Lung (tissue), 12 donors: Measurements from ENCODE around the gene AAMP. TPM values are rescaled to one million over a fixed set of nuclear protein-coding genes. Genes with fewer than 3 reads are reported as not detected.

Experiments used
- ATAC-seq: fragments of 200-7000 bp; cut with Tn5 transposase; one replicate; pipeline ENCODE4 v1.9.1; 2020; ENCODE audit warnings: moderate number of reproducible peaks; ENCODE audit not compliant: insufficient read depth, low FRiP score
- DNase-seq, 3 donors: peaks; one replicate each; pipeline ENCODE4 v3.0.0-alpha.2; 2013 to 2017
- H3K27ac ChIP-seq, 2 donors: one replicate each; pipeline ENCODE4 v1.5.1; 2013; ENCODE audit warnings: mild to moderate bottlenecking in 2 of 2, moderate library complexity in 2 of 2, control low read depth in 1 of 2, inconsistent platforms in 1 of 2, low read depth in 1 of 2, low read length in 1 of 2
- H3K27me3 ChIP-seq, 3 donors: one replicate each; pipeline ENCODE4 v1.5.1; 2013; ENCODE audit warnings: low read length in 2 of 3; ENCODE audit not compliant: control insufficient read depth in 3 of 3, insufficient read depth in 3 of 3
- H3K36me3 ChIP-seq, 4 donors: one replicate each; pipeline ENCODE4 v1.5.1; 2013; ENCODE audit warnings: low read length in 4 of 4, mild to moderate bottlenecking in 1 of 4, moderate library complexity in 1 of 4; ENCODE audit not compliant: control insufficient read depth in 4 of 4, insufficient read depth in 4 of 4
- H3K4me1 ChIP-seq, 5 donors: one replicate each; pipeline ENCODE4 v1.5.1; 2013; ENCODE audit warnings: low read length in 5 of 5, mild to moderate bottlenecking in 2 of 5, moderate library complexity in 1 of 5; ENCODE audit not compliant: control insufficient read depth in 5 of 5, insufficient read depth in 5 of 5
- H3K4me3 ChIP-seq: one replicate; pipeline ENCODE4 v1.5.1; 2013; ENCODE audit warnings: mild to moderate bottlenecking, control low read depth, moderate library complexity
- H3K9ac ChIP-seq, 2 donors: one replicate each; pipeline ENCODE4 v1.5.1; 2013; ENCODE audit warnings: low read length in 2 of 2, control low read depth in 1 of 2; ENCODE audit not compliant: insufficient read depth in 1 of 2
- H3K9me3 ChIP-seq, 4 donors: one replicate each; pipeline ENCODE4 v1.5.1; 2013; ENCODE audit warnings: low read length in 3 of 4, mild to moderate bottlenecking in 1 of 4, moderate library complexity in 1 of 4; ENCODE audit not compliant: control insufficient read depth in 4 of 4, insufficient read depth in 3 of 4
- WGBS, 2 donors: extraction: QIAGEN DNeasy Blood & Tissue Kit; methylation state at CpG; one replicate each; pipeline ENCODE4 v1.1.7; 2013; 5-methylcytosine and 5-hydroxymethylcytosine counted together
- polyA plus RNA-seq, 2 donors: library from polyadenylated mRNA; stranded (reverse); fragments of 200-250 nt; gene quantifications; one replicate each; pipeline ENCODE4 v1.2.1, GENCODE V29; 2013
- total RNA-seq, 2 donors: library from RNA; depleted of rRNA in 1 of 2; stranded (reverse); fragments of >200 nt in 1 of 2; gene quantifications; one replicate each; pipeline ENCODE4 v1.2.1, GENCODE V29; 2014 to 2021
- TF ChIP-seq, protein P1 (sequence below): IDR thresholded peaks from 2 replicates; pipeline ENCODE4 v1.5.1; 2012; ENCODE audit warnings: mild to moderate bottlenecking; ENCODE audit errors: control extremely low read depth, extremely low read depth
- donor health status: control.
- donor health status: control.
- donor health status: Bipolar disorder and iron deficiency.
- donor health status: healthy.
- donor health status: DM: yes; HTN: yes; CAD: no.

The AAMP gene
- total and polyA plus RNA-seq, 4 donors: 62.0 to 193 (median 78.5) TPM

DNA sequence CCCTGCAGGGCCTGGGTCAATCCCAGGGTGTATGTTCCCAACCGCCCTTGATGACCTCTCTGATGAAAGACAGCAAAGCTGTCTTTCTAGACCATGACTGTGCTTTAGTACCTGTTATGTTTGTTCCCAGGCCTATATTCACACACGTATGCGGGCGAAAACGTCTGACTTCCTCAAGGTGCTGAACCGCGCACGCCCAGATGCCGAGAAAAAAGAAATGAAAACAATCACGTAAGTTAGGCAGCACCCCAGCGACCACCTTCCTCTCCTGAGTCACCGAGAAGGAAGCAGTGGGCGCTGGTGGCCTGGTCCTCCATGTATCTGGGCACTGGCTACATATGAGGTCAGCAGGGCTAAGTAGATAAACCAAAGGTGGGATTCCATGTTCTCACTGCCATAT is 20.2 kb downstream of the AAMP start:
- Histone ChIP-seq H3K27me3 (no peaks in the 10 kb centered on the region), H3K4me3 (no peak overlapping the region), H3K4me1 (no peaks in the 10 kb centered on the region), H3K9me3 (no peaks in the 10 kb centered on the region), H3K27ac (no peak overlapping the region), H3K36me3 (peaks cover 49 to 78% (median 72%) of the 10 kb centered on the region in 4 donors), H3K9ac (no peak overlapping the region)
- no peak for ATAC-seq
- 92 to 93% methylated on average over 13 of the region's 13 CpGs for WGBS, 2 donors
- no peak for DNase-seq
- TF ChIP-seq, protein P1, sequence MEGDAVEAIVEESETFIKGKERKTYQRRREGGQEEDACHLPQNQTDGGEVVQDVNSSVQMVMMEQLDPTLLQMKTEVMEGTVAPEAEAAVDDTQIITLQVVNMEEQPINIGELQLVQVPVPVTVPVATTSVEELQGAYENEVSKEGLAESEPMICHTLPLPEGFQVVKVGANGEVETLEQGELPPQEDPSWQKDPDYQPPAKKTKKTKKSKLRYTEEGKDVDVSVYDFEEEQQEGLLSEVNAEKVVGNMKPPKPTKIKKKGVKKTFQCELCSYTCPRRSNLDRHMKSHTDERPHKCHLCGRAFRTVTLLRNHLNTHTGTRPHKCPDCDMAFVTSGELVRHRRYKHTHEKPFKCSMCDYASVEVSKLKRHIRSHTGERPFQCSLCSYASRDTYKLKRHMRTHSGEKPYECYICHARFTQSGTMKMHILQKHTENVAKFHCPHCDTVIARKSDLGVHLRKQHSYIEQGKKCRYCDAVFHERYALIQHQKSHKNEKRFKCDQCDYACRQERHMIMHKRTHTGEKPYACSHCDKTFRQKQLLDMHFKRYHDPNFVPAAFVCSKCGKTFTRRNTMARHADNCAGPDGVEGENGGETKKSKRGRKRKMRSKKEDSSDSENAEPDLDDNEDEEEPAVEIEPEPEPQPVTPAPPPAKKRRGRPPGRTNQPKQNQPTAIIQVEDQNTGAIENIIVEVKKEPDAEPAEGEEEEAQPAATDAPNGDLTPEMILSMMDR: no peak

DNA sequence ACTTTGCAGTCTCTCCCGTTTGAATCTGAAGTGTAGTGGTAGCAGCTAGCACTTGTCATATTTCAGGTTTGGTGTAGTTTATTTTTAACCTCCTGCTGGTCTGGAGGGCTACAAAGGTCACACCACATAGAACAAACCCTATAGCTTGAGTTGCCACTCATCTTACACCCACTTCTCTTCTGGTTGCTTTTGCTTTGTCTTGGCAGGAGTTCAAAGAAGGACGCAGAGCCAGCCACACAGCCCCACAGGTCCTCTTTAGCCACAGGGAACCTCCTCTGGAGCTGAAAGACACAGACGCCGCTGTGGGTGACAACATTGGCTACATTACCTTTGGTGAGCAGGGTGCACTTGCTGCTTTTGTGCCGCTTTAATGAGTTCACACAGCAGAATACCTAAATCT is 24.7 kb downstream of the AAMP start:
- WGBS, 2 donors: 60 to 79% methylated on average over 5 of the region's 5 CpGs
- Histone ChIP-seq H3K9ac (no peak overlapping the region), H3K4me1 (peaks cover 0 to 11% (median 0%) of the 10 kb centered on the region in 5 donors), H3K36me3 (peaks cover 48 to 64% (median 54%) of the 10 kb centered on the region in 4 donors), H3K9me3 (no peaks in the 10 kb centered on the region), H3K27me3 (no peaks in the 10 kb centered on the region), H3K27ac (no peak overlapping the region), H3K4me3 (no peak overlapping the region)
- ATAC-seq: peak; percentile 56
- TF ChIP-seq, protein P1: no peak
- peak in 2 of 3 donors; percentile 20 to 37 for DNase-seq

DNA sequence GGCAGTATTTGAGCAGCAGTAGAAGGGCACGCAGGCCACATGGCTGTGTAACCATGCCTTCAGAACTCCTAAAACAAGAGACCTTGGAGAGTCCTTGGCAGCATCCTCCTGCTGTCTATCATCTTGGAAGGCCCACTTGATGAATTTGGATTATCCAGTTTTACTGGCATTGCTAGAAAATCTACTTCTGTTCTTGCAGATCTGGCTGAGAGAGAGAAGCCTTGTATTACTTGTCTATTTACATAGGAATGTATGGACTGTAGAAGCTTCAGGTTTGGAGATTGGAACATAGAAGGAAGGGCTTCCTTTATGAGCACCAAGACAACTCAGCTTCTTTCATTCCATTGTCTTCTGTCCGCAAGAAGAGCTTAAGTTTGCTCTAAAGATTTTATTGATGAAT is 25.3 kb downstream of the AAMP start:
- no peak overlapping the region for H3K4me3 ChIP-seq
- ATAC-seq (no peak), DNase-seq (no peak)
- H3K4me1 ChIP-seq: peaks cover 0 to 11% (median 0%) of the 10 kb centered on the region in 5 donors
- no peak overlapping the region for H3K9ac ChIP-seq
- H3K27ac ChIP-seq: no peak overlapping the region
- no peaks in the 10 kb centered on the region for H3K9me3 ChIP-seq
- H3K27me3 ChIP-seq: no peaks in the 10 kb centered on the region
- H3K36me3 ChIP-seq: peaks cover 46 to 60% (median 50%) of the 10 kb centered on the region in 4 donors
- 82 to 93% methylated on average over 2 of the region's 2 CpGs for WGBS, 2 donors
- TF ChIP-seq, protein P1: no peak

DNA sequence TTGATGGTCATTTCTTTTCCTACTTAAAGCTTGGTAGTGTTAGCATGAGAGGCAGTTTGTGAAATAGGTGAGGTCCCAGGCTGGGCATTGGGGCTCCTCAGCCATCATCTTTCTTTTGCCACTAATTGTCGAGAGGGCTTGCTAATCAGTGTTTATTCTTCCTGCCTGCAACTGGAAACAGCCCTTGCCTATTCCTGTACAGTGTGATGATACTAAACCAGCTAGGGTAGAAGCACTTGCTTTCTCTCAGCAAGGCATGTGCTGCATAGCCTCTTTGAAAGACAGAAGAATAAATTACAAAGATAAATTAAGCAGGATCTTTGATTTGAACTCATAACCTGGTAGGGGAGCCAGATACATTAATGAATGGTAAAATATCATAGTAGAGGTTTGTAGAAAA is 25.7 kb downstream of the AAMP start:
- no peak overlapping the region for H3K9ac ChIP-seq
- DNase-seq (no peak), ATAC-seq (no peak)
- no peaks in the 10 kb centered on the region for H3K9me3 ChIP-seq
- 50 to 74% methylated on average over 1 of the region's 1 CpG for WGBS, 2 donors
- H3K27me3 ChIP-seq: no peaks in the 10 kb centered on the region
- H3K36me3 ChIP-seq: peaks cover 43 to 58% (median 48%) of the 10 kb centered on the region in 4 donors
- no peak overlapping the region for H3K4me3 ChIP-seq
- peaks cover 0 to 11% (median 0%) of the 10 kb centered on the region in 5 donors for H3K4me1 ChIP-seq
- no peak overlapping the region for H3K27ac ChIP-seq
- TF ChIP-seq, protein P1: no peak
